Activated CD4-positive, alpha-beta T cell treated with anti-CD3 and anti-CD28 coated beads for 24 hours (primary cell): Measurements from ENCODE around the gene EPS8L2.
A peak's percentile ranks its signal among the peaks of the same experiment; 100 is the strongest.
"Not testable (repeated sequence)": the region's sequence is repeated elsewhere in the genome, so short reads cannot be mapped to it uniquely, and the experiment has no call there.

Source experiments
- DNase-seq, 2 donors: peaks; one replicate each; pipeline ENCODE4 v3.0.0-alpha.2; 2020; ENCODE audit warnings: low read depth in 2 of 2

The EPS8L2 gene

DNA sequence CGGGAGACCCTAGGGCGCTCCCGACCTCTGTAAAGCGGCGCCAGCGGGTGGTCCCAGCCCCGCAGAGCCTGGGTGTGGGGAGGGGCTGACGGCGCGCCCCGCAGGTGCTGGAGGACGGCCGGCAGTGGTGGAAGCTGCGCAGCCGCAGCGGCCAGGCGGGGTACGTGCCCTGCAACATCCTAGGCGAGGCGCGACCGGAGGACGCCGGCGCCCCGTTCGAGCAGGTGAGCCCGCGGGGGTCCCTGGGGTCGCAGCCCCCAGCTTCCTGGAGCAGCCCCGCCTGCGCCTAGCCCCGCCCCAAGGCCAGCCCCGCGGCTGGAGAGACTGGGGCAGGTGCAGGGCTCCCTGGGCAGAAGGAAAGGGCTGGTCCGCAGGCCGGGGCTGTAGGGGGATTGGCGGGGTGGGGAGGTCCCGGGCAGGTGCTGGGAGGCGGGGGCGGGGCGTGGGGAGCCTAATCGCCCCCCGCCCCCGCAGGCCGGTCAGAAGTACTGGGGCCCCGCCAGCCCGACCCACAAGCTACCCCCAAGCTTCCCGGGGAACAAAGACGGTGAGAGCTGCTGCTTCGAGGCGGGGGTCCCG is 19.7 kb downstream of the EPS8L2 start:
- DNase-seq: no peak

DNA sequence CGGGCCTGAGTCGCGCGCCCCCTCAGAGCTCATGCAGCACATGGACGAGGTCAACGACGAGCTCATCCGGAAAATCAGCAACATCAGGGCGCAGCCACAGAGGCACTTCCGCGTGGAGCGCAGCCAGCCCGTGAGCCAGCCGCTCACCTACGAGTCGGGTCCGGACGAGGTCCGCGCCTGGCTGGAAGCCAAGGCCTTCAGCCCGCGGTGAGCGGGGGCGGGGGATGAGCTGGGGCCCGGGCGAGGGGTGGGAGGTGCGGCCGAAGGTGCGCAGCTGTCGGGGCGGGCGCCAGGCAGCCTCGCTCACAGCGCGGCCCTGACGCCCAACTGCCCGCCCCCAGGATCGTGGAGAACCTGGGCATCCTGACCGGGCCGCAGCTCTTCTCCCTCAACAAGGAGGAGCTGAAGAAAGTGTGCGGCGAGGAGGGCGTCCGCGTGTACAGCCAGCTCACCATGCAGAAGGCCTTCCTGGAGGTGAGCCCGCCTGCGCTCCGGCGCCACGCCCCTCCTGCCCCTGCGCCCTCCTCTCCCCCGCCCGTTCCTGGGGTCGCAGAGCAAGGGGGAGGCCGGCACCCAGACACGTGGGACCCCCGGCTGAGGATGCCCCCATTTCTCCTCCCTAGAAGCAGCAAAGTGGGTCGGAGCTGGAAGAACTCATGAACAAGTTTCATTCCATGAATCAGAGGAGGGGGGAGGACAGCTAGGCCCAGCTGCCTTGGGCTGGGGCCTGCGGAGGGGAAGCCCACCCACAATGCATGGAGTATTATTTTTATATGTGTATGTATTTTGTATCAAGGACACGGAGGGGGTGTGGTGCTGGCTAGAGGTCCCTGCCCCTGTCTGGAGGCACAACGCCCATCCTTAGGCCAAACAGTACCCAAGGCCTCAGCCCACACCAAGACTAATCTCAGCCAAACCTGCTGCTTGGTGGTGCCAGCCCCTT is 20.5 kb downstream of the EPS8L2 start:
- DNase-seq: no peak

DNA sequence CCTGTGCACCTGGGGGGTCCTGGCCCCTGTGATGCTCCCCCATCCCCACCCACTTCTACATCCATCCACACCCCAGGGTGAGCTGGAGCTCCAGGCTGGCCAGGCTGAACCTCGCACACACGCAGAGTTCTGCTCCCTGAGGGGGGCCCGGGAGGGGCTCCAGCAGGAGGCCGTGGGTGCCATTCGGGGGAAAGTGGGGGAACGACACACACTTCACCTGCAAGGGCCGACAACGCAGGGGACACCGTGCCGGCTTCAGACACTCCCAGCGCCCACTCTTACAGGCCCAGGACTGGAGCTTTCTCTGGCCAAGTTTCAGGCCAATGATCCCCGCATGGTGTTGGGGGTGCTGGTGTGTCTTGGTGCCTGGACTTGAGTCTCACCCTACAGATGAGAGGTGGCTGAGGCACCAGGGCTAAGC is 21.3 kb downstream of the EPS8L2 start:
- DNase-seq: no peak

DNA sequence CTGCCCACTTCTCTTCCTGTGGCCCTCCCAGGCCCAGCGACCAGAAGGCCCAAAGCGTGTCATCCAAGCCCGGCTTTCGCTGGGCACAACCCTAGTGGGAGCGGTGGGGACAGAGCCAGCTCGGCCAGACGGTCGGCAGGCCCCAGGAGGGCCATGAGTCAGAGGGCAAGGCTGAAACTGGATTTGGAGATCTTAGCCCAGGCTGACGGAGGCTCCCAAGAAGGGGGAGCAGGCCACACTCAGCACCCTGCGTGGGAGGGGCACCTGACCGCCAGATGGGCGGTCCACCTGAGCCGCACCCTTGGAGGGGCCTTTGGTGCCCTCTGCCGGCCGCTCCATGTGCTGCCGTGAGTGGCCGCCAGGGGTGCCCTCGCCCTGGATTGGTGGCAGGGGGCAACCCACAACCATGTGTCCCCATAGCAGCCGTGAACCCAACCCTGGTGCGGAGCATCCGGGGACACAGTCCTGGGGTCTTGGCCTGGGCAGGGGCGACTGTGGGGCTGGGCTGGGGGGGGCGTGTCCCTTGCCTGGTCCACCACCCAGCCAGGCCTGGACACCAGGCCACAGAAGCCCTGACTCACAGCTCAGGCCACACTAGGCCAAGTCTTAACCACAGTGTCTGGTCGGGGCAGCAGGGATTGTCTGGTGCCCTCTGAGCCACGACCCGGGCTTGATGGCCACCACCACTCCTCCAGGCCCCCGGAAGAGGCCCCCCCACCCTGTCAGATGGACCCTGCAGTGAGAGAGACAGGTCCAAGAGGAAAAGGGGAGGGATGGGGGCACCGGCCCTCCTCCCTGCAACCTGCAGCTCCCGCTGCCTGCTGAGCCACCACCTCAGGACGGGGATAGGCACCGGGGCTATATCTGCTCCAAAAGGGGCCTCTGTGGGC is 22.1 kb downstream of the EPS8L2 start:
- peak; percentile 58 to 82 for DNase-seq

DNA sequence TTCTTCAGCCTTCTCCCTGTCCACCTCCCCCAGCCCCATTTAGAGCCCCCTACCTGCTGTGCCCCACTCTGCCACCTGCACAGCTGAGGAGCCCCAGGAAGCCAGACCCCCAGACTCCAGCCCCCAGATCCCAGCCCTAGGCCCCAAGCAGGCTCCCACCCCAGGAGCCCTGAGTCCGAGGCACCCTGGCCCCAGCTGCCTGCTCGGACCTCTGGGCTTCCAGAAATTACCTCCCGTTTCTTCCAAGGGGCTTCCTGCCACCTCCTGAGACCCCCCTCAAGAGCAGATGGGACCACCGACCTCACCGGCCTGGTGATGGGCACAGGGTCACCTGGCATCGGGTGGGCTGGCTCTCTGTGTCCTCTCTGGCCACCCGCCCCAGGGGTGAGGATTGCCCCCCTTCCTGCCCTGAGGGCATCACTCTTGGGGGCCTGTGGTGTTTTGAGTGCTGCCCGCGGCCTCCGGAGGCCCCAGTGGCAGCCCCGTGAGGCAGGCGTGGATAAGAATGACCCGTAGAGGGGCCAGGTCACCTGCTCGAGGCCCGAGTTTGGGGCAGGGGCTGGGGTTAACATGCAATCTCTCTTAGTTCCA is 23.0 kb downstream of the EPS8L2 start:
- no peak for DNase-seq

DNA sequence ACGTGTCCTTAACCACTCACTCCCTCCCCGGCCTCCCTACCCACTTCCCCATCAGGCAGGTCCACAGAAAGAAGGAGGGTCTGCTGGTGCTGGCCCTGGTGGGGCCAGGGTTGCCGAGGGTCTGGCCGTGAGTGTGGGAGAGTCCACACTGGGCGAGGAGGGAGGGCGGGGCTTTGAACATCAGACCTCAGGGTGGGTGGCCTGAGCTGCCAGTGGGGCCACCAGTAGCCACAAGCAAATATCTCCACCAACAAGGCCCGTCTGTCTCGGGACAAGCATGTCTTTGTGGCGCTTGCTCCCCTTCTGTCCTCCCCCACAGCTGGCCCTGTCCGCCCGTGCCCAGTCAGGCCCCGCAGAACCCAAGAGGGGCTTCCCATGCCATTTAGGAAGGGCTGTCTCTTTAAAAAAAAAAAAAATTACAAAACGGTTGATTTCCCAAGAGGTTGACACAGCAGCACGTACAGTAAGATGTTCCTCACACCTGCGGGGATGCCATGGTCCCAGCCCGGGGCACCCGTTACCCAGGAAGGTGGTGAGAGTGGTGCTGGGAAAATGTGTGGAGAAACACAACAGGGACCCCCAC is 23.6 kb downstream of the EPS8L2 start:
- no peak for DNase-seq

DNA sequence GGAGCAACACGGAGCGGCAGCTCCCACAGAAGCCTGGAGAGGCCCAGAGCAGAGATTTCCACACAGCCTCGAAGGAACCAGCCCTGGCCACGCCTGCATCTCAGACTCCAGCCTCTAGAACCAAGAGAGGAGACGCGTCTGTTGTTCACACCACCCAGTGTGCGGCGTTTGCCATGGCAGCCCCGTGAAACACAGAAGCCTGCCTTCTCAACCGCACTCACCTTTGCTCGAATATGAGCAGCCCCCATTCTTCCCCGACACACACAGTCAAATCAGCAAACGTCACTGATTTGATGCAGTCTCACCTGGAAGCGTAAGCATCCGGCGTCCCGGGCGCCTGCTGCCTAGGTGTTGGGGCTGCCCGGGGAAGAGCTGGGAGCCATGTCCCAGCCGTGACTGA is 27.0 kb downstream of the EPS8L2 start:
- DNase-seq: no peak

DNA sequence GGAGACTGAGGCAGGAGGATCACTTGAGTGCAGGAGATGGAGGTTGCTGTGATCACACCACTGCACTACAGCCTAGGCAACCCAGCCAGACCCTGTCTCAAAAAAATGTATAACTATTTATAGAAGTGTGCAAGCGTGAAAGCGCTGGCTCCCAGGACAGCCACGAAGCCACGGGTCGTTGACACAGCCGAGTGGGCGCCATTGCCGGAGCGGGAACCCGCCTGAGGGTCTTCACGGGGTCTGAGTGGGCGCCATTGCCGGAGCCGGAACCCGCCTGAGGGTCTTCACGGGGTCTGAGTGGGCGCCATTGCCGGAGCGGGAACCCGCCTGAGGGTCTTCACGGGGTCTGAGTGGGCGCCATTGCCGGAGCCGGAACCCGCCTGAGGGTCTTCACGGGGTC is 28.5 kb downstream of the EPS8L2 start:
- not testable (repeated sequence) for DNase-seq

DNA sequence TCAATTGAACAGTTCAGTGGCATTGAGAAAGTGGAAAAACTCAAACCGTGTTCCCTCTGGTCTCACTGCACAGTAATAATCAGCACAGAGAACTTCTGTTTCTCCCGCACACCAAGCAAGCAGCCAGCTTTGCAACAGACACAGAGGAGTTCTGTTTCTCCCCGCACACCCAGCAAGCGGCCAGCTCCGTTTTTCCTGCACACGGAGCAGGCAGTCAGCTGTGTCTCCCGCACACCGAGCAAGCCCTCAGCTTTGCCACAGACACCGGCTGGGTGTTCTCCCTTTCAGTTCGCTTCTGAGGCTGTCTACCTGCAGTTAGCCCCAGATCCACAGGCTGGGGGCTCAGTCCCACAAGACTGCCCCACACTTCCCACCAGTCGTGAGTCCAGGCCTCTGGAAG is 31.3 kb downstream of the EPS8L2 start:
- no peak for DNase-seq

DNA sequence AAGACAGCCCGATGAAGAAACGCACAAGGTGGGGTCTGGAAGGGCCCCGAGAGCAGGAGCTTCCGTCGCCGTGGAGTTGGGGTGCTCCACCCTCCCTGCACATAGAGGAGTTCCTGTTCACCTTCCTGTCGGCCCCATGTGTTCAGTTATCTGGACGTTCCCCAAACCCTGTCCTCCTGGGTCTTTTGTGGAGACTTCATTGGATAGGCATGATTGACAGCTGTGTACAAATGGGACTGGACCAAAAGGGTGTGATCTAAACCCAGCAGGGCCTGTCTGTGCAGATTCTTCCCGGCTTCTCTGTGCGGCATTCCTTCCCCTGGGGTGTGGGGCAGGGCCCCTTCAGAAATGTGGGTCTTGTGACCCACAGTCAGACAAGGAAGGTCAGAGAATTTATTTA is 31.9 kb downstream of the EPS8L2 start:
- DNase-seq: not testable (repeated sequence)

DNA sequence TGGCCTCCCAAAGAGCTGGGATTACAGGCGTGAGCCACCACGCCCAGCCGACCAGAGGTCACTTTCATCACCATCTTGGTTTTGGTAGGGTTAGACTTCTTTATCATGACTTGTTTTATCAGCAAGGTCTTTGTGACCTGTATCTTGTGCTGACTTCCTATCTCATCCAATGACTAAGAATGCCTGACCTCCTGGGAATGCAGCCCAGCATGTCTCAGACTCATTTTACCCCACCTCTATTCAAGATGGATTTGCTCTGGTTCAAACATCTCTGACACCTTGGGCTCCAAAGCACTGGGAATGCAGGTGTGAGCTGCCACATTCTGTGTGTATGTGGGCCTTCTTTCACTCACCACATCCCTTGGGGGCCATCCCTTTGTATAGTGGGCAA is 36.1 kb downstream of the EPS8L2 start:
- no peak for DNase-seq

DNA sequence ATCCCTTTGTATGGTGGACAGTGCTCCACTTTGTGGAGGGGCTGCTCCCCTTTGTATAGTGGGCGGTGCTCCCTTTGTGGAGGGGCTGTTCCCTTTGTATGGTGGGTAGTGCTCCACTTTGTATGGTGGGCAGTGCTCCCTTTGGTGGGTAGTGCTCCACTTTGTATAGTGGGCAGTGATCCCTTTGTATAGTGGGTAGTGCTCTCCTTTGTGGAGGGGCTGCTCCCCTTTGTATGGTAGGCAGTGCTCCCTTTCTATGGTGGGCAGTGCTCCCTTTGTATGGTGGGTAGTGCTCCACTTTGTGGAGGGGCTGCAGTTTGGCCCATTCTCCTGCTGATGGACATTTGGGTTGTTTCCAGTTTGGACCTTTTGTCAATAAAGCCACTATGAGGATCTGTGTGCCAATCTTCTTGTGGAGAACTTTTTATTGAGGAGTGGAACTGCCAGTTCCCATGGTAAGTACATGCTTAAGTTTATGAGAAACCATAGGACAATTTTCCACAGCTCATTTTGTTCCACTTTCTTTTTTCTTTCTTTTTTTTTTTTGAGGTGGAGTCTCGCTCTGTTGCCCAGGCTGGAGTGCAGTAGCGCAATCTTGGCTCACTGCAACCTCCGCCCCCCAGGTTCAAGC is 36.7 kb downstream of the EPS8L2 start:
- DNase-seq: no peak

DNA sequence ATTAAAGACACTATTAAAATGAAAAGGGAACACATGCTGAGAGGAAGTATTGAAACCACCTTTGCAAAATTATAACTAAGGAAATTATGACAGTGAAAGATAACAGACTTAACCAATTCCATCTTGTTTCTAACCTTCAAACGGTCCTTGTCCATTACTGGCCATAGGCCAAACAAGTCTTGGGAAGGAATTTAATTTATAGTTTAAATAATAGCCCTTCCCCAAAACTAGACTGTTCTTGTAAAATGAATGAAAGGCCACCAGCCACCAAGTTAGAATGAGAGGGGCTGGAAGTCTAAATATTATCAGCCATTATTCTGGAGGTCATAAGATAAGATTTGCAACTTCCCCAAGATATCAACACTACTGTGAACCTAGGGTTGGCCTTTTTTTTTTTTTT is 39.4 kb downstream of the EPS8L2 start:
- DNase-seq: no peak

DNA sequence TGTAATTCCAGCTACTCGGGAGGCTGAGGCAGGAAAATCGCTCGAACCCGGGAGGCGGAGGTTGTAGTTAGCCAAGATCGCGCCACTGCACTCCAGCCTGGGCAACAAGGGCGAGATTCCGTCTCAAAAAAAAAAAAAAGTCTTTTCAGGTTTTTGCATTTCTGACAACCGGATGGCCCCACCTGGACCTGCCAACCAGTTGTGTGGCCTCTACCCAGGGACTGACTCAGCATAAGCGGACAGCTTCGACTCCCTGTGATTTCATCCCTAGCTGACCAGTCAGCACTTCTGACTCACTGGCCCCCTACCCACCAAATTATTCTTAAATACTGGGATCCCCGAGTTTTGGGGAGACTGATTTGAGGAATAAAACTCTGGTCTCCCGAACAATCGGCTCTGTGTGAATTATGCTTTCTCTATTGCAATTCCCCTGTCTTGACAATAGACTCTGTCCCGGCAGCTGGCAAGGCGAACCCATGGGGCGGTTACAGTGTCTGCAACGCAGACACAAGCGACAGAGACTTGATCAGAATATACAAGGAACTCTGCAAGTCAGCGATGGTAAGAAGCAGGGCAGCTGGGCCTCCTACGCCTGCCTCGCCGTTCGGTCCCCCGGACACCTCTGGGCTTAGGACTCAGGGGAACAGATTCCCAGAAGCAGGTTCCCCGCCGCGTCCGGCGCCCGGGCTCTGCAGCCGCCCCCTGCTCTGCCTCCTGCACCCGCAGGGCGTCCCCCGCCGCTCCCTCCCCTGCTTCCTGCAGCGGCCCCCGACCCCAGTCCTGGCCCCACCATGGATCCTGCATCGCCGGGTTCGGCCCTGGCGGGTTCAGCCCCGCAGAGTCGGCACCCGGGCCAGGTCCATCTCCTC is 40.5 kb downstream of the EPS8L2 start:
- no peak for DNase-seq

DNA sequence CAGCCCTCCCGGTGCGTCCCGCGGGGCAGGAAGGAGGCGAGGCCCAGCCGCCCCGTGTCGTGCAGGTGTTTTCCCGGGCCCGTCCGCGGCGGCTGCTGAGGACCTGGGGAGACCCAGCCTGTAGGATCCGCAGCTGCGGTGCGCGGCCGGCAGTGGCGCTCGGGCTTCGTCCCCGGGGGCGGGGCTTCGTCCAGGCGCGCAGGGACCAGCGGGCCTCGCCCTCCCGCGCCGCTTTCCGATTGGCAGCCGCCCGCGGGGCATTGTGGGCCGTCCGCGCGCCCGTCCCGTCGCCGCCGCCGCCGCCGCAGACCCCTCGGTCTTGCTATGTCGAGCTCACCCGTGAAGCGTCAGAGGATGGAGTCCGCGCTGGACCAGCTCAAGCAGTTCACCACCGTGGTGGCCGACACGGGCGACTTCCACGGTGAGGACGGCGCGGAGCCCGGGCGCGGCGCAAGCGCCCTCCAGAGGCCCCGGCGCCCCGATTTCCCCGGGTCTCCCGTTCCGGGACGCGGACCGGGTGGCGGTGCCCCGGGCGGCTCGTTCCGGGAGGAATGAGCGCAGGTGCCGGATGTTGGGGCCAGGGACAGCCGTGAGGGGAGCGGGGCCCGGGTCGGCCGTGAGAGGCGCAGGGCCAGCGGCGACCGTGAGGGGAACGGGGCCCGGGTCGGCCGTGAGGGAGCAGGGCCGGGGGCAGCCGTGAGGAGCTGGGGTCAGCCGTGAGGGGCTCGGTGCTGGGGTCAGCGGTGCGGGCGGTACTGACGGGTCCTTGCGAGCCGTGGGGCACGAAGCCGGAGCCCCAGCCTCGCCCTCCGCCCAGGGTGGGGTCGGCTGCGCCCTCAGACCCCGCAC is 41.4 kb downstream of the EPS8L2 start, which contains the start of gene TALDO1:
TALDO1 (plus strand) TSS at position 307 of the 849 bp plus-strand sequence; CDS start at position 325, 18 bp downstream.
- peak; percentile 72 to 86 for DNase-seq

DNA sequence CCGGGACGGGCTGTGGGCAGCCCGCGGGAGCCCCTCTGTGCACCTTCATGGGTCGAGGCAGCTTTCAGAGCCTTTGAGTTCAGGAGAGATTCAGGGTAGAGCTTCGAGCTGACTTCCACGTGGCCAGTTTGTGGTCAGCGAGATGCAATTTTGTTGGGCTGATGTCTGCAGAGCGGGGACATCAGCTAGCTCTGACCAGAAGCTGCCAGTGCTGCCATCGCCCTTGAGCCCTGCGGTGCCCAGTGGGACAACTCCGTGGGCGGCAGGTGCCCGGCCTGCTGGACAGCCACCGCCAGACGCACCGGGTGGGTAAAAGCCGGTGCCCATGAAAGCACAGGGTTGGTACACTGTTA is 42.0 kb downstream of the EPS8L2 start:
- no peak for DNase-seq

DNA sequence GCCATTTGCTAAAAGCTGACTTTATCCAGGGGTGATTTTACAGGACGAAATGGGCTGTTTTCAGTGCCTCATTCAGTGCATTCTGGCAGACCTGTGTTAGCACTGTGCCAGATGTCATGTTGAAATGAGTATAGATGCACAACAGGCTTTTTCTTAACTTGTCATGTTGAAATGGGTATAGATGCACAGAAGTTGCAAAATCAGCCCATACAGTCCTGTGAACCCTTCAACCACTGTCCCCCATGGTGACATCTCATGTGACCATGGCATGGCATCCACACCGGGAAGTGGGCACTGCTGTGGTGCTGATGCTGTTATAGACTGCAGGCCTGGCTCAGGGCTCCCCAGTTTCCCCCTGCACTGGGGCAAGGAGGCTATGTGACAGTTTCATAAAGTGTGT is 43.7 kb downstream of the EPS8L2 start:
- DNase-seq: no peak

DNA sequence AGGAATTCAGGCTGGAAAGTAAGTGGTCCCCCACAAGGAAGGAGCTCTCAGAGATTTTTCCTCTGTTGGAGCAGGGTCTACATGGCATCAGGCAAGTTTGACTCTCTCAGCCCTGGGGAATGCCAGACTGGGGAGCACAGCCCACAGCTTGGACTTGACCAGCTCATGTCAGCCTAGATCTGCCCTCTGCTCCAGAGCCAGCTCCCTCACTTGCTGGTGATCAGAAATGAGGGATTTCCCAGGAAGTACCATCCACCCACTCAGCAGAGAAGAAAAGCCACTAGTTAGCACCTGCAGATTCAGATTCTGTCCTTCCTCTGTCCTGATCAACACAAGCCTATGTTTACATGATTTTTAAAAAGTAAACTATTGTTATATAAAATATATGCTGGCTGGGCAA is 54.2 kb downstream of the EPS8L2 start:
- DNase-seq: no peak

DNA sequence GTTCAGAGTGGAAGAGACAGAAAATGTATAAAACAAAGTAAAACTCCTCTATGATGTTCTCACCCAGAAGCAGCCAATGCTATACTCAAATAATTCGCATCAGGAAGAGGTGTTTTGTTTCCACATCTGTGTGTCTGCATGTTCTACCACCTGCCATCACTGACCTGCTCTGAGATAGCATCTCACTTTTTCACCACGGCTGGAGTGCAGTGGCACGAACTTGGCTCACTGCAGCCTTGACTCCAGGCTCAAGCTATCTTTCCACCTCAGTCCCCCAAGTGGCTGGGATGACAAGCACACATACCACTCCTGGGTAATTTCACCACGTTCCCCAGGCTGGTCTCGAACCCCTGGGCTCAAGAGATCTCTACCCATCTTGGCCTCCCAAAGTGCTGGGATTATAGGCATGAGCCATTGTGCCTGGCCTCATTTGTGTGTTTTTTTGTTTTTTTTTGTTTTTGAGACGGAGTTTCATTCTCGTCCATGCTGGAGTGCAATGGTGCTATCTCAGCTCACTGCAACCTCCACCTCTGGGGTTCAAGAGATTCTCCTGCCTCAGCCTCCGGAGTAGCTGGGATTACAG is 55.6 kb downstream of the EPS8L2 start:
- no peak for DNase-seq
